Esophagus mucosa (tissue), 1 donor: Measurements from ENCODE around the gene VAMP2. TPM values are rescaled to one million over a fixed set of nuclear protein-coding genes. Genes with fewer than 3 reads are reported as not detected.
"Not testable (repeated sequence)": the region's sequence is repeated elsewhere in the genome, so short reads cannot be mapped to it uniquely, and the experiment has no call there.

ENCODE experiments used
- ATAC-seq: fragments of 200-7000 bp; cut with Tn5 transposase; one replicate; pipeline ENCODE4 v1.9.1; 2020
- total RNA-seq: library from RNA; stranded (reverse); gene quantifications from one replicate; pipeline ENCODE4 v1.2.4, GENCODE V29; 2023
- donor health status: DM: yes; HTN: yes; CAD: no.

VAMP2 gene
- total RNA-seq, 1 donor from 2014 or later = 20.9 TPM

DNA sequence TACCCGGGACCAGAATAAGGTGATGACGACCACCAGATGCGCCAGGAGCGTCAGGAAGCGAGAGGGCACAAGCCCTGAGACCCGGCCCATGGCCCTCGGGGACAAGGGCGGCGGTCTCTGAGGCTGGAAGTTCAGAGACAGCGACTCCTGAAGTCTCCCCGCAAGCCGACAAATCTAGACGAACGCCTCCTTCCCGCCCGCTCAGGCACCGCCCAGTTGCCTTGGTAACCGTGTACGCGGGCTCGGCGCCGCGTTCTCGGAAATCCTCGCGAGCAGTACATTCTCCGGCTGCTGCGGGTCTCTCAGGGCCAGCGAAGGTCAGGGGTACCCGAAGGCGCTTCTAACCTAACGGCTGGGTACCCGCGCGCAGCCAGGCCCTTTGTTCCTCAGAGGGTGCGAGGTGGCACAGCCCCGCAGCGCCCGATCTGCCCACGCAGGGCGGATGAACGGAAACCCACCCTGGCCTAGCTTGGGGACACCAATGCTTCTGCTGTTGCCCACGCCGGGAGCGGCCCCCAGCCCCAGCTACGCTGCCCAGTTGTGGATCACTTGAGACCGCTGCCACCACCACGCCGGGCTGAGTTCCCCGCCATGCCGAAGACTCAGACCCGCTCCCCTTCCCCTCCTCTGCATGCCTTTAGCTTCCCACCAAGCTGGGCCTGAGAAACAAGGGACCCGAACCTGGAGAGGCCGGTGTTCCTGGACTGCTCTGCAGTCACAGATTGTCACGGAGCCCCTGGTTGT, 13.6 kb upstream of the VAMP2 start, which contains the start of gene TMEM107:
TMEM107 (minus strand) TSS at position 184 of the 744 bp plus-strand sequence; CDS start at position 90, 94 bp downstream.
- peak; percentile 65 for ATAC-seq

DNA sequence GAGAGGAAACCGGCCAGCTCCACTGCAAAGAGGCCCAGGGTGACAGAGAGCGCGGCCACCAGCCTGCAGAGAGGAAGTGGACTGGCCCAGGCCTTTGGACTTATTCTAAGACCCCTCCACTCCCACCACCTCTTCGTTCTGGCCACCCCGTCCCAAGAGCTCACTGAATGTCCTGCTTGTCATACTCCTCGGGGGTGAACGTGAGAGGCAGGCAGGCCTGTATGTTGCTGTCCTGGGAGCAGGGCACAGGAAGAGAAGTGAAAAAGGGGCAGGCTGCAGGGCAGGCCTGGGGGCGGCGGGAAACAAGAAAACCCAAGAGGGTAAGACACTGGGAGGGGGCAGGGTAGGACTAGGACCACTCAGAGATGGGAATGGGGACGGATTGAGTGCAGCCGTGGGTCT, 13.0 kb upstream of the VAMP2 start:
- ATAC-seq = peak; percentile 1

DNA sequence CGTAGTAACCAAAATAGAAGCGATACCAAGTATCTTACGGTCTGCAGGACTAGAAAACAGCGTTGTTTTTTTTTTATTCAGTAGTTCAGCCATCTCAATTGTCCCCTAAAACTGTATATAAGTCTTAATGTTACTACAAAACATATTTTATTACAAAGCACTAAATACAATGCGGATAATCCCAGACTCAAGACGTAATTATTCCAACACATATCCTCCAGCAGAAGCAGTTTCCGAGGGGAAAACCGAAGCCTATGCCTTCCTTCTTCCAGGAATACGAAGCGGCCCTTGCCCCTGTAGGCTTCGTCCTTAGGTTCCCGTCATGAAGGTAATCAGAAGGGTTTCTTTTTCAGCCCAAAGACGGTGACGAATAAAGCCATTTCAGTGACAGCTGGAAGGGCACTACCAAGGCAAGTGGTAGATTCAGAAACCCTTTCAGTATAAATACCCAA, 11.1 kb upstream of the VAMP2 start:
- no peak for ATAC-seq

DNA sequence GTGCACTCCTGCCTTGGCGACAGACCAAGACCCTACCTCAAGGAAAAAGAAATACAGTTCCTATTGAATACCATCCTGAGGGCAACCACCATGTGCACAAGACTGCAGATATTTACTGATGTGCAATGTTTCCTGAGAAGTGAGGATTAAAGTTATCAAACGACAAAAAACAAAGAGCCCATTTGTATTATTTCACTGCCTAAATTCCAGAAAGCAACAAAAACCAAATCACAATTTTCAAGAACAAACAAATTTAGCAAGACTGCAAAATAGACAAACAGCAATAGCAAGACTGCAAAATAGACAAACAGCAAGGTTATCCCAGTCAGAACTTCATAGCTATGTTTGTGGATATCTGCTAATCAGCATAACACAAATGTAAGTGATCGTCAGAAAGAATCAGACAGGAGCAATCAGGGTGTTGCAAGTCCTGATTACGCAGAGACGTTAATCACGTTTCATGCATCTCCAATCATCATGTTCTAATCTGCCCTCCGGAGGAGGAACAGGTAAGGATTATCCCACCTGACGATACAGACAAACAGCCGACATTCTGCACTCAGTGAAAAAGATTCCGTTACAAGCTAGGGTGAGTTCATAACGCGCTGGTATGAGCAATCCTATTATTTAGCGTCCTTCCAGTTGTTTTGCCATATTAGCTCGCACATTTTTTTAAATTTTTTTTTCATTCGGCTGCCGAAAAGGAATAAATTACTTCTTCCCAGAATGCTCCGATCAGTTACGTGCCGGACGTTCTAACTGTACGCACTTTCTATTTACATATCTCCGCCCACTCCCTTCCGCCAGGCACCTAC, 10.5 kb upstream of the VAMP2 start:
- ATAC-seq = peak; percentile 87

DNA sequence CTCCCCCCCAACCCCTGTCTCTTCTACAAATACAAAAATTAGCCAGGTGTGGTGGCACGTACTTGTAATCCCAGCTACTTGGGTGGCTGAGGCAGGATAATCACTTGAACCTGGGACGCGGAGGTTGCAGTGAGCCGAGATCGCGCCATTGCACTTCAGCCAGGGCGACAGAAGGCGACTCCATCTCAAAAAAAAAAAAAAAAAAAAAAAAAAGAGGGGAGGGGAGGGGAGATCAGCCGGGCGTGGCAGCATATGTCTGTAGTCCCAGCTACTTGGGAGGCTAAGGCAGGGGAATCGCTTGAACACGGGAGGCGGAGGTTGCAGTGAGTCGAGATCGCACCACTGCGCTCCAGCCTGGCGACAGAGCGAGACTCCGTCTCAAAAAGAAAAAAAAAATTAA, 7.4 kb upstream of the VAMP2 start:
- ATAC-seq = not testable (repeated sequence)

DNA sequence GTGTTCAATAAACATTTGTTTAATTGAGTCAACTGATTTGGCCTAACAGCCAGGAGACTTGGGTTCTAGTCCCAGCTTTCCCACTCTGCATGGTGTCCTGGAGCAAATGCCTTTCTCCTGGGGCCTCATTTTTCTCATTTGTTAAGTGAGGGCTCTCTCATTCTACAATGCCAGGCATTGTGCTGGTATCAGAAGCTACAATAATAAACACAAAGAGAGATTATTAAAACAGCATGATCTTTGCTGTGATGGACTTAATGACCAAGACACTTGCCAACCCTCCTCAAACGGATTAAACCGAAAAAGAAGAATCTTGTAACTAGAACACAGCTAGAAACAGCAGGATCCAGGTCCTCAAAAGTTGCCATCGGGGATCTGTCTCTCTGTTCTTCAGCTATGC, 4.8 kb upstream of the VAMP2 start:
- ATAC-seq = no peak

DNA sequence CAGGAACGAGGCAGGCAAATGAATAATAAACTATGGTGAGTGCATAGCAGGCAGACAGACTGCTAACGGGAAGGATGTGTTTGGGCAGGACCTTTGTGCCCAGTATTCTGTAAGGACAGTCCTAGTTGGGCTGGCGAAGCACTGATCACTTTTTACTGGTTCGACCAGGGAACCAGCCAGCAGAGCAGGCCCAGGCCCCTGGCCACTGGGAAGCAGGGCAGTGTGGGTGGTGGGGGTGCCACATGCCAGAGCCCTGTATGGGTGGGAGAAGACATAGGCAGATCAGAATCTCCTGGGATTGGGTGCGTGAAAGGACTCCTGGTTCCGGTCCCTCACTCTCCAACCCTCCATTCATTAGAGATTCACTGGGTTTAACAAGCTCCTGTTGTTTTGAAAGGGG, 4.0 kb upstream of the VAMP2 start:
- no peak for ATAC-seq

DNA sequence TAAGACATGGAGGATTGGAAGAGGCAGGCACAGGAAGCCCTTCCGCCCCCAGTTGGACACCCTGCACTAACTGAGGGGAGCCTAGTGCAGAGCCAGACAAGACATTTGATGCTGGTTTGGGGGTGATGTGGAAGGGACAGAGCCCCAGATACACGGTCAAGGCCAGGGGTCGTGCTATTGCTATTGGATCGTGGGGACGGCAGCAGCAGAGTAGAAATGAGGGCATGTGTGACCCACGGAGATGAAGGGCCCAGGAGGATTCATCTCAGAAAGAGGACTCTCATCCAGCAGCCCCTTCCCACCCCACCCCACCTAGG, 2.0 kb upstream of the VAMP2 start:
- ATAC-seq = no peak

DNA sequence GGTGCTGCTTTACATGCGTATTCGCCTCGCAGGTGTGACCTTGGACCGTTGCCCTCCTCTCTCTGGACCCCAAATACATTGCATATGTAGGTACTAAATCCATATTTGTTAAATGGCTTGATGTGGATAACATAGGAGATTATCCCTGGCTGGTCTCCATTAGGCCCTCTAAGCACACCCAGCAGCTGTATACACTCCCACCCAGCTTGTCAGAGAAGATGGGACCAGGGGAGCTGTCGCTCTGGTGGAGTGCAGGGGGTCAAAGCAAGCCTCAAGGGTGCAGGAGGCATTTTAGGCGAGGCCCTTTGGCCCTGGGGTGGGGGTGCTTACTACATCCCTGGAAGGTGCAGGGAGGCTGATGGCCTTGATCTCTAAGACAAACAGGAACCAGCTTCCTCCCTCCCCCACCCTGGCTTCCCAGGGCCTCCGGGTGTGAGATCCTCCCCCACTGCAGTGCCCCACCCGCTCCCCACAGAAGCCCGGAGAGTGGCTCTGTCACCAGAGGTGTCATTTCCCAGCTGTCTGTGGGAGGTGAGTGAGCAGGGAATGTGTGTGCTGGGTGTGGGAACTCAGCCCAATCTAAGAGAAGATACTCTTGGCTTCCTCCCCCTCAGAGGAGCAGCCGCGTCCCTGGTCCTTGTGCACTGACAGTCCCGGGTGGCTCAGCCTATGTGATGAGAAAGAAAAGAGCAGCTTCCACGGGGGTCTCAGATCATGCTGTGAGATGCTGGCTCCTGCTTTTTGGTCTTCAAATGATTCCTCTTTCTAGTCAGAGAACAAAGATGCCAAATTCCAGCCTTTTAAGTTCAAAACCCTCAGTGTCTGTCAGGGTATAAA, 1.4 kb upstream of the VAMP2 start:
- ATAC-seq = peak; percentile 66

DNA sequence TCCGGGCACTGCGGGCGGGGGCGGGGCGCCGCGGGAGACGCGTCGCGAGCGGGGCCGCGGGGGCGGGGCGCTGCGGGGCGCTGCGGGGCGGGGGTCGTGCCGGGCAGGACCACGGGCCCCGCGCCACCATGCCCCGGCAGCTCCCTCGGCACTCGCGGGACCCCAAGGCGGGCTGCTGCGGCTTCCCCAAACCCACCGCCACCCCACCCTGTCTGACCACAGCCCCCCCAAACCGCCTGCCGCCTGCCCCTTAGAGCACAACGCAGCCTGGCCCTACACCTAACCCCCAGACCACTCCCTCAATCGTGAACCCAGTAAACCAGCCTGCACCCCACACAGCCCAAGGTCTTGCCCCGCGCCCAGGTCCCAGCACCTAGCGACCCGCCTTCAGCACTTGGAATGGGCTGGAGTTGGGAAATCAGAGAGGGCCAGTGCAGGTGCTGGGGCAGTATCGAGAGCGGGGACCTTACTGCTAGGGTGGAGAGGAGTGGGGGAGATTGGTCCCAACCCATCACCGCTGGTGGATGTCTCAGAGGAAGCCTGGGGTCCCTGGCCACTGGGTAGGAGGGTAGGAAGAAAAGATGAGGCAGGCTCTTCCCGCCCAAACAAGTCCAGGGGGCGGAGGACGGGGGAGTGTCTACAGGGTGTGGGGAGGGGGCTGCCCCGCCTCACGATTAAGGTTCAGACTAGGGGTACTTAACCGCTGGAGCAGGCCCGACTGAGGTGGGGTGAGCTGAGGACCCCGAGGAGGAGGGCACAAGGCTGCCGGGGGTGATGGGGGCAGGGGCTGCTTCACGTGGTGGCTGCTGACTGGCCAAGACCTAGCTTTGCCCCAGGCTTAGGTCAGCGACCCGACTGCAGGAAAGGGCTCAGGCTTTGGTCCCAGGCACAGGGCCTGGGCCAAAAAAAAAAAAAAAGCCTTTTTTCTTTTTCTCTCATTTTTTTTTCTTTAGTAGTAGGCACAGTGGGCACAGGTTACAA, 539 bp upstream of the VAMP2 start:
- ATAC-seq = peak; percentile 13

DNA sequence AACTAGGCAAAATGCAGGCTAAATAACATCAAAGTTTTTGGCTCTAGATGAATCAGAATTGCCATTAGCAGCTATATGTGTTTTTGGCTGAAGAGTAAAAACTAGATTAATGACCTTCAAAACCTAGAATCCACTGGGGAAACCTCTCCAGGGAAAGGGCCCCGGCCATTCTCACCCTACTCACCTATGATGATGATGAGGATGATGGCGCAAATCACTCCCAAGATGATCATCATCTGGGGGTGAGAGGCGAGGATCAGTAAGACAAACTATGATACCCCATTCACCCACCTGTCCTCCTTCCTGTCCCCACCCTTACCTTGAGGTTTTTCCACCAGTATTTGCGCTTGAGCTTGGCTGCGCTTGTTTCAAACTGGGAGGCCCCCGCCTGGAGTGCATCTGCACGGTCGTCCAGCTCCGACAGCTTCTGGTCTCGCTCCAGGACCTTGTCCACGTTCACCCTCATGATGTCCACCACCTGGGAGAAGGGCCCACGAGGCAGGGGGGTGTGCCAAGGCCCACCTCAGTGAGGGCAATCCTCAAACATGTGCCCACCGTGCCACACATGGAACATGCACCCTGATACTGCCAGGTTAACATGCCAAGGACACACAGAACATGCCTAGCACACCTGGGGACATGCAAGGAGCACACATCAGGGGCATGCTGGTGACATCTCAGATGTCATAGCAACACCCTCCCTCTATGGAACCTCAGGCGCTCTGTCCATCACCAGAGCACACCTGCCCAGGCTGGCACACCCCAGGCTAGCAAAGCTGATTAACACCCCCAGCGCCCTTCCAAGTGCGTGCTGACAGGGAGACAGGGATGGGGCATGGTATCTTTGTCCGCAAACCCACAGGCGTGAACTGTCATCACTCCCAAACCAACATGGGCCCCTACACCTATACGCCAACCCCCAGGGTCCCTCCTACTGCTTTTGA, 1.2 kb downstream of the VAMP2 start:
- ATAC-seq = peak; percentile 1

DNA sequence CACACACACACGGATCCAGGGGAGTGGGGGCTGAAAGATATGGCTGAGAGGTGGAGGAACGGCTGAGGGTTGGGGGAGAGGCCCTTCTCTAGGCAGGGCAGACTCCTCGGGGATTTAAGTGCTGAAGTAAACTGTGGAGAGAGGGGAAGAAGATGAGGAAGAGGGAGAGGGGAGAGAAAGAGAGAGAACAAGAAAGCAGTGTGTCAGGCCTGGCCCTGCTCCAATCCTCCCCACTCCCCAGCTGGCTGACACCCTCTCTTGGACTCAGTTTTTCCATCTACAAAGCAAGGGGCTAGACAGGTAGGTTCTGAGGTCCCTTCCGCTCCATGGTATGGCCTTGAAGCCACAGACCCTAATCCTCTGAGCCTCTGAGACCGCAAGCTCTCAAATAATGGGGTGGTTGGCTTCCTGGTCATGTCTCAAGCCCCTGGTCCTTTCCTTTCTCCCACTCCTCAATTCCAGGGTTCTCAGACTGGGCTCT, 2.0 kb downstream of the VAMP2 start:
- ATAC-seq = no peak

DNA sequence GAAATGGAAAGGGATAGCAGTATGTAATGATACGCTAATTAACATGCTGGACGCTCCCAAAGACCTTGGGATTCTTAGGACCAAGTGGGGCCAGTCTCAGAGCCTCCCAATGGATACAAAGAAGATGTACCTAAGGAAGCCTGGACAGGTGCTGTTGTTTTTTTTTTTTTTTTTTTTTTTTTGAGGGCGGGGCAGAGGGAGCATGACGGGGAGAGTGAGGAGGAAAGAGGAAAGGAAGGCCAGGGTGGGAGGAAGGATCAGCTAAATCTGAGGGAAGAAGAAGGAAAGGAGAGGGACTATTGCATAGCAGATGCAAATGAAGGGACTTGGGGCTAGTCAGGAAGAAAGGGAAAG, 2.5 kb downstream of the VAMP2 start:
- no peak for ATAC-seq

DNA sequence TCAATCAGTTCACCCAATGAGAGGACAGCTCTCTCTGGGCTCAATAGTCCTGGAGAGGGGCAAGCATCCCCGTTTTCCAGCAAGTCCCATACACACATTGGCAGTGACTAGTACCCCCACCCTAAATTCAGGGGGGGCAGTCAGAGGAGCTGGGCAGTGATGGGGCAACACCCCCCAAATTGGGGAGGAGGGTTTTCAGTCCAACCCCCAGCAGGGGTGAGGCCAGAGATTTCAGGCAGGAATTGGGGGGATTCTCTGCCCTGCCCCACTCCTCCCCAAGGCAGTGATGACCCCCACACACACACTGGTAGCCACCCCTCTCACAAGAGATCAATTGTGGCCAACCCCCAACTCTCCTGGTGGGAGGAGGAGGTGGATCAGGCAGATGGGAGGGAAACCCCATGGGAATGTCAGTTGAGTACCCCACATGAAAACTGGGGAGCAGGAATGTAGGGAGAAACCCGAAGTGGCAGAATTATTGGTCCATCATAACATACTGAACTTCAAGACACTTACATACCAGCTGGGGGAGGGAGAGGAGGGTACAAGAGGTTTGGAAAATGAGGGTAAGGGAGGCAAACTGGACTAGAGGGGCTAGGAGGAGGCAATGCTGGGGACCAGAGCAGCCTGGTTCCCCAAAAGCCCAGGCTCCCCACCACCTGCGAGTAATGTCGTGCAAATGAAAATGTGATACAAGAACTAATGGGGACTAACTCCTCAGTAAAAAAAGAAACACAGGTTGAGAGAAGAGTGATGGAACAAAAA, 3.1 kb downstream of the VAMP2 start:
- no peak for ATAC-seq

DNA sequence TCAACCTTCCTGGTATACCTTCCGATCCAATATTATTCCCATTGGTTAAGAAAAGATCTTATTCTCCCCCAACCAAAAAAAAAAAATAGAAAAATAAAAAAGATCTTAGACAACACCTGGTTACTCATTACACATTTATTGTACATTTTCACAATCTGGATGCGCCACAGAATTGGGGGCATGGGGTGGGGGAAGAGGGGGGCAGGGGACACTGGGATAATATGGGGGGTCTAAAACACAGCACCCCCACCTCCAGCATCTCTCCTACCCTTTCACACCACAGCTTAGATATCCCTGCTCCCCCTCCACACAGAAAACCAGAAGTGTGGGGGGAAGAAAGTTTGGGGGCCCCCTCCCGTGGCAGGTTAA, 3.7 kb downstream of the VAMP2 start:
- ATAC-seq = no peak

DNA sequence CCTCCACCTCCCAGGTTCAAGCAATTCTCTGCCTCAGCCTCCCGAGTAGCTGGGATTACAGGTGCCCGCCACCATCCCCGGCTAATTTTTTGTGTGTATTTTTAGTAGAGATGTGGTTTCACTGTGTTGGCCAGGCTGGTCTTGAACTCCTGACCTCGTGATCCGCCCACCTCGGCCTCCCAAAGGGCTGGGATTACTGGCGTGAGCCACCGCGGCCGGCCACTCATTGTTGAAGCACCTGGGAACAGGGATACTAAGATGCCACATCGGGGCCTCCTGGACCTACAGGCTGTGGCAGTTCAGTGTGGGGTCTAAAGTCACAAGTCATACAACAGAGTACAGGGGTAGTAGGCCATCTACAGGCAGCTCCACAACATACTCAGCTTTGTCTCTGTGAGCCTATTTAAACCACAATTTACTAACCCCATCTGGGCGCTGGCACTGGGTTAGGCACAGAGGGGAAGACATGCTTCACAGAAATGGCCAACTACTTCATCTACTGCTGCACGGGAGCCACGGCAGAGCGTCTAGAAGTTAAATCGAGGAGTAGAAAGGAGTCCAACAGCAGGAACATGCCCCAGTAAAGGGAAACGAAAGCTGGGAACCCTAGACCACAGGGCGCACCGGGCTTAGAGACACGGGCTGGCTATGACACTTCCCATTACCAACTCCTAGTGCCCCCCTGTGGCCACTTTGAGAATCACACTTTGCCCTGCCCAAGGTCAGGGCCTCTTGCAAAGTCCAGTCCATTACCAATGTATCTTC, 4.3 kb downstream of the VAMP2 start:
- ATAC-seq = peak; percentile 5

DNA sequence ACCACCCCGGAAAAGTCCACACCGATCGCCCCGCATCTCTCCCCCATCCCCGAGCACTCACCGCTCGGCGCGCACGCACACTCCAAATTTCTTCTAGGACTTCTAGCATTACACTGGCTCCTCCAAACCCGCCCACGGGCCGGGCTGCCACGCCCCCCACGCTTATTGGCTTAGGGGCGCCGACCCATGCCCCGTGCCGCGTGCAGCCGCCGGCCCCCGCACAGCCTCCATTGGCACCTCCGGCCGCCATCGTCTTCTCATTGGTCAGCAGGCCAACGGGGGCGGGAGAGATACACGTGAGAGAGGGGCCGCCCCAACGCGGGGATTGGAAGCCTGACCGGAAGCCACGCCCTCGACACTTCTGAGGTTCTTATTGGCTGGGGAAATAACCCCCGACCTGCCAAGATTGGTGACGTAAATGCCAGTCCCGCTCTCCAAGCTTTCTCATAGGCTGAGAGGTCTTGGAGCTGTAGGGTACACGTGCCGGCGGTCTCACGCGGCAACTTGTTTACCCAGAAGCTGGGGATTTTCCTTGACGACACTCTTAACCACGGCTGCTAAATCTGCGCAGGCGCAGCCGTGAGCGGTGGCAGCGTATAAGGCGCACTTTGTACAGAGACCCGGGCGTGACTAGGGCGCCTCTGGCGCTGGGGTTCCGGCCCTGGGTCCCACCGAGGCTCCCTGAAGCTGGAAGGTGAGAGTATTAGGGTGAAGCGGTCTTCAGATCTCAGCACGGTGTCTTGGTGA, 6.3 kb downstream of the VAMP2 start:
- peak; percentile 76 for ATAC-seq

DNA sequence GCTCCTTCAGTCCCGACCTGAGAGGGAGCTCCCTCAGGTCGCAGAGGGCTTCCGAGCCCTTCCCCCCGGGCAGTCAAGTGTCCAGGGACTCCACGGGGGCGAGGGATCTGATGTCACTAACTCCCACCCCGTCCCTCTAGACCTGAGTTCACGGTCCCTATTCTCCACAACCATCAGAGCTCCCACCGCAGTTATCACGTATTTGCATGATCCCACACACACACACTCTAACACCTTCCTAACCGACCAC, 6.8 kb downstream of the VAMP2 start:
- no peak for ATAC-seq
